ENCODE measurements around the gene C13orf42. TPM values are rescaled to one million over a fixed set of nuclear protein-coding genes. Genes with fewer than 3 reads are reported as not detected.

The C13orf42 gene
- total RNA-seq, 6 donors from 2014 or later = not detected

- Histone ChIP-seq H3K27ac (no peak overlapping the region), H3K4me3 (no peak overlapping the region), H3K27me3 (no peaks in the 10 kb centered on the region), H3K36me3 (no peaks in the 10 kb centered on the region), H3K4me1 (no peaks in the 10 kb centered on the region), H3K9me3 (no peaks in the 10 kb centered on the region)
- DNase-seq (no peak), ATAC-seq (ENCODE audit: low FRiP score in 2 of 2) (no peak)
- 91% methylated on average over 4 of the region's 4 CpGs for WGBS, 2 donors
- TF ChIP-seq POLR2A (IDR thresholded peaks at IDR 0.05) = no peak
- no peak for TF ChIP-seq CTCF (IDR thresholded peaks at IDR 0.05)
- no peak for TF ChIP-seq EP300 (IDR thresholded peaks at IDR 0.05)
- TF ChIP-seq POLR2AphosphoS5 (IDR thresholded peaks at IDR 0.05) = no peak
Measured at GRCh38 chr13:51105046-51105445, 6.0 kb downstream of the C13orf42 start.

- WGBS, 2 donors = 72 to 75% methylated on average over 5 of the region's 5 CpGs
- H3K36me3 ChIP-seq = no peaks in the 10 kb centered on the region
- no peak for ATAC-seq (ENCODE audit: low FRiP score in 2 of 2)
Measured at GRCh38 chr13:51101636-51102235, 9.3 kb downstream of the C13orf42 start.

GRCh38 chr13:51097353-51098043 lies 13.6 kb downstream of the C13orf42 start:
- Histone ChIP-seq H3K27me3 (no peaks in the 10 kb centered on the region), H3K27ac (no peak overlapping the region), H3K4me3 (no peak overlapping the region), H3K9me3 (no peaks in the 10 kb centered on the region), H3K4me1 (no peaks in the 10 kb centered on the region), H3K36me3 (no peaks in the 10 kb centered on the region)
- DNase-seq (no peak), ATAC-seq (ENCODE audit: low FRiP score in 2 of 2) (no peak)
- TF ChIP-seq EP300 (IDR thresholded peaks at IDR 0.05) = no peak
- no peak for TF ChIP-seq POLR2A (IDR thresholded peaks at IDR 0.05)
- no peak for TF ChIP-seq CTCF (IDR thresholded peaks at IDR 0.05)
- no peak for TF ChIP-seq POLR2AphosphoS5 (IDR thresholded peaks at IDR 0.05)
- 82 to 86% methylated on average over 4 of the region's 4 CpGs for WGBS, 2 donors

More at GRCh38 chr13:51101636-51102235, 9.3 kb downstream of the C13orf42 start:
- TF ChIP-seq EP300 (IDR thresholded peaks at IDR 0.05) (no peak), POLR2A (IDR thresholded peaks at IDR 0.05) (no peak), CTCF (IDR thresholded peaks at IDR 0.05) (no peak), POLR2AphosphoS5 (IDR thresholded peaks at IDR 0.05) (no peak)
- H3K27ac ChIP-seq = no peak overlapping the region
- no peaks in the 10 kb centered on the region for H3K4me1 ChIP-seq
- no peak for DNase-seq
- H3K9me3 ChIP-seq = no peaks in the 10 kb centered on the region
- no peak overlapping the region for H3K4me3 ChIP-seq
- H3K27me3 ChIP-seq = no peaks in the 10 kb centered on the region

DNA sequence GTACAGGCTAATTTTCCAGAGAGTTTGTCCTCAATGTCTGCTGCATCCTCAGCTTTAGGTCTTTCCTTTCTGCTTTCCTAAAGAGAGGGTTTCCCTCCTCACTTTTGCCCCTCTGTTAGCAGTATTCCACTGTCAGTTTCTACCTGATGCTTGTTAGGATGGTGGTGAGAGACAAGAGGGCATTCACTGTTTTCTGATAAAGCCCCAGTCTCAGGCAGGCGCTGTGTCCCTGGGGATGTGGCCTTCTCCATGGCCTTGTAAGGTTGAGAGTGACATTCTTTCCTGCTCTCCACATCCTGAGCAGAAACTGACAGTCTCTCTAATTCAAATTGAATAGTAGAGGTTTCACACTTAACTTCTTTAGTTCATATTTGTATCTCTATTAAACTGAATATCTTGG lies 14.9 kb downstream of the C13orf42 start:
- Histone ChIP-seq H3K9me3 (no peaks in the 10 kb centered on the region), H3K36me3 (no peaks in the 10 kb centered on the region)
- no peak for ATAC-seq (ENCODE audit: low FRiP score in 2 of 2)

More for the DNA sequence above, 14.9 kb downstream of the C13orf42 start:
- no peak for DNase-seq
- no peaks in the 10 kb centered on the region for H3K27me3 ChIP-seq
- no peak overlapping the region for H3K4me3 ChIP-seq
- no peak for TF ChIP-seq CTCF (IDR thresholded peaks at IDR 0.05)
- TF ChIP-seq POLR2A (IDR thresholded peaks at IDR 0.05) = no peak
- no peak for TF ChIP-seq POLR2AphosphoS5 (IDR thresholded peaks at IDR 0.05)
- TF ChIP-seq EP300 (IDR thresholded peaks at IDR 0.05) = no peak
- H3K27ac ChIP-seq = no peak overlapping the region
- no peaks in the 10 kb centered on the region for H3K4me1 ChIP-seq
- 90 to 94% methylated on average over 1 of the region's 1 CpG for WGBS, 2 donors
